Left kidney (tissue), 2 donors: Measurements from ENCODE around the gene PLCXD3. TPM values are rescaled to one million over a fixed set of nuclear protein-coding genes. Genes with fewer than 3 reads are reported as not detected.
"Not testable (repeated sequence)": the region's sequence is repeated elsewhere in the genome, so short reads cannot be mapped to it uniquely, and the experiment has no call there.

Experiments used
- DNase-seq: peaks from one replicate; pipeline ENCODE4 v3.0.0-alpha.2; 2013
- polyA plus RNA-seq: library from polyadenylated mRNA; unstranded; fragments of 120-200 nt; gene quantifications from one replicate; pipeline ENCODE4 v1.2.1, GENCODE V29; 2013; ENCODE audit not compliant: insufficient read length

PLCXD3 gene
- polyA plus RNA-seq, 1 donor: 0.52 TPM

- not testable (repeated sequence) for DNase-seq
Measured at GRCh38 chr5:41493490-41494126, 16.8 kb downstream of the PLCXD3 start.

GRCh38 chr5:41485533-41485932 lies 24.9 kb downstream of the PLCXD3 start:
- no peak for DNase-seq

GRCh38 chr5:41482715-41483114 lies 27.7 kb downstream of the PLCXD3 start:
- no peak for DNase-seq

- no peak for DNase-seq
Measured at GRCh38 chr5:41482173-41482572, 28.2 kb downstream of the PLCXD3 start.

GRCh38 chr5:41471571-41472208 lies 38.7 kb downstream of the PLCXD3 start:
- not testable (repeated sequence) for DNase-seq

- DNase-seq: no peak
Measured at GRCh38 chr5:41465493-41466171, 44.8 kb downstream of the PLCXD3 start.

GRCh38 chr5:41459557-41459956 lies 50.8 kb downstream of the PLCXD3 start:
- no peak for DNase-seq

GRCh38 chr5:41457094-41457493 lies 53.3 kb downstream of the PLCXD3 start:
- DNase-seq: no peak

- DNase-seq: no peak
Measured at GRCh38 chr5:41452506-41452905, 57.9 kb downstream of the PLCXD3 start.

GRCh38 chr5:41447650-41448510 lies 62.5 kb downstream of the PLCXD3 start:
- DNase-seq: no peak

GRCh38 chr5:41445937-41446563 lies 64.4 kb downstream of the PLCXD3 start:
- DNase-seq: no peak

GRCh38 chr5:41435276-41435675 lies 75.1 kb downstream of the PLCXD3 start:
- DNase-seq: no peak

GRCh38 chr5:41433552-41434181 lies 76.7 kb downstream of the PLCXD3 start:
- DNase-seq: no peak

- DNase-seq: no peak
Measured at GRCh38 chr5:41432481-41433253, 77.7 kb downstream of the PLCXD3 start.

GRCh38 chr5:41427505-41427904 lies 82.9 kb downstream of the PLCXD3 start:
- DNase-seq: no peak

GRCh38 chr5:41425736-41426135 lies 84.7 kb downstream of the PLCXD3 start:
- DNase-seq: no peak

- no peak for DNase-seq
Measured at GRCh38 chr5:41420492-41421067, 89.8 kb downstream of the PLCXD3 start.

GRCh38 chr5:41418220-41419031 lies 92.0 kb downstream of the PLCXD3 start:
- DNase-seq: no peak

GRCh38 chr5:41416336-41416735 lies 94.1 kb downstream of the PLCXD3 start:
- DNase-seq: no peak
